Measurements from ENCODE around the gene WARS2. TPM values are rescaled to one million over a fixed set of nuclear protein-coding genes. Genes with fewer than 3 reads are reported as not detected.

The WARS2 gene
- total RNA-seq, 1 experiment from 2014 or later = 10.5 TPM

DNA sequence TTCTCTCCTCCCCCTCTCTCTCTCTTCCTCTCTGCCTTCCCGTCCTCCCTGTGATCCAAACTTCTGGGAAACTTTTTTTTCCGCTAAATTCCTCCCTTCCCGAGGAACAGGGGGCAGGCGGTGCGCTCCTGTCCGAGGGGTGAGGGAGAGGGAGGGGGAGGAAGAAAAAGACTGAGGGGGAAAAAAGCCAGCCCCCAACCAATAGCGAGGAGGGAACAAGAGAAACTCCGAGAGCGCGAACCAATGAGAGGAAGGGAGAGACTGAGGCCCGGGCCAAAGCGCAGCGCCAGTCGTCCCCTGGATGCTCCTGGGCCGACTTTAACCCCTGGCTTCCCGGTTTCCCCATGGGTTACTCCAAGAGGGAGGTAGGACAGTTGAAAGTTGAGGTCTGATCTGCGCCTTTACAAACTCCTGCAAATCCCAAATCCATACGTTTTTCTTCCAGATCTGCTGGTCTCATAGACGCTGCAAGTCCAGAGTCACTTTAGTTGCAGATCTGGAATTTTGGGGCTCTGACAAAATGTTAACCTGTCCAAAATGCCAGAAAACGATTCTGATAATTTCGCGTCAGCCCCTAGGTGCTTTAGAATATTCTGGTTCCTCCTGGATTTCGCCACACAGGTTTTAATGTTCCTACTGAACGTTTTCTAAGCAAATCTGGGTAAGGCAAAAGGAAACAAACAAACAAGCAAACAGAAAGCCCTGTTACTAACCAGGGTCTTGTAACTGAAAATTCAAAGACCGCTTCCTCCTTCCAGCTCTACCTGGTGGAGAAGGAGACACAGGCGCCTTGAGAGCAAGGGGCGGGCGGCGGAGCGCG, 152.1 kb downstream of the WARS2 start, which contains the start of gene TBX15:
Gene TBX15 (minus strand): TSS at position 158 of the 820 bp plus-strand sequence. CDS start 548 bp downstream, outside the sequence.
- no peak within 1 kb of the TSS for H3K9ac ChIP-seq (ENCODE audit: low read length)
- RAD21 ChIA-PET (ENCODE audit: low non-redundant PET in 1 of 2, low total read pairs in 2 of 2, uncharacterized antibody in 2 of 2, unreplicated experiment in 2 of 2) = no interaction called here
- H2AFZ ChIP-seq (ENCODE audit: low read depth, low read length, poor library complexity, severe bottlenecking) = no peak within 1 kb of the TSS

More for the DNA sequence above, 152.1 kb downstream of the WARS2 start, which contains the start of gene TBX15:
- Histone ChIP-seq H4K20me1 (ENCODE audit: insufficient read depth) (no peaks in the 10 kb centered on the region), H3K79me2 (ENCODE audit: insufficient read depth, low read length) (no peaks in the 10 kb centered on the region), H3K4me3 (replicated peaks in 1 of 2; ENCODE audit: low read depth in 1 of 2, low read length in 2 of 2) (no peak within 1 kb of the TSS), H3K9me3 (ENCODE audit: control insufficient read depth in 1 of 2, insufficient read depth in 1 of 2, low read depth in 1 of 2, low read length in 2 of 2) (no peaks in the 10 kb centered on the region), H3K36me3 (ENCODE audit: control insufficient read depth in 1 of 2, insufficient read depth in 2 of 2, low read length in 2 of 2) (no peaks in the 10 kb centered on the region), H3K27me3 (ENCODE audit: insufficient read depth, low read length) (no peaks in the 10 kb centered on the region), H3K27ac (ENCODE audit: low read depth, low read length) (no peak within 1 kb of the TSS), H3K4me2 (ENCODE audit: low read length) (no peak within 1 kb of the TSS), H3K4me1 (ENCODE audit: control insufficient read depth in 1 of 2, insufficient read depth in 2 of 2, low read length in 2 of 2) (no peaks in the 10 kb centered on the region), H3K9me2 (ENCODE audit: insufficient read depth) (no peaks in the 10 kb centered on the region)
- no TSS peak for BruUV-seq (replicated peaks)
- intact Hi-C loops (cut with micrococcal nuclease) = no loop called here
- DNase-seq (ENCODE audit: low read depth, low spot score) = no peak
- POLR2A ChIA-PET = no interaction called here
- ATAC-seq = no peak
- CTCF ChIA-PET = no interaction called here
- TF ChIP-seq SP1 (IDR thresholded peaks at IDR 0.05; ENCODE audit: low read depth) (no peak), CBX3 (IDR thresholded peaks at IDR 0.05; ENCODE audit: low read depth) (no peak), SRF (IDR thresholded peaks at IDR 0.05; ENCODE audit: low read depth) (no peak), EZH2 (IDR thresholded peaks at IDR 0.05) (no peak), POLR2AphosphoS5 (IDR thresholded peaks at IDR 0.05; ENCODE audit: low read depth, low read length) (no peak)
- TF ChIP-seq, protein P1, sequence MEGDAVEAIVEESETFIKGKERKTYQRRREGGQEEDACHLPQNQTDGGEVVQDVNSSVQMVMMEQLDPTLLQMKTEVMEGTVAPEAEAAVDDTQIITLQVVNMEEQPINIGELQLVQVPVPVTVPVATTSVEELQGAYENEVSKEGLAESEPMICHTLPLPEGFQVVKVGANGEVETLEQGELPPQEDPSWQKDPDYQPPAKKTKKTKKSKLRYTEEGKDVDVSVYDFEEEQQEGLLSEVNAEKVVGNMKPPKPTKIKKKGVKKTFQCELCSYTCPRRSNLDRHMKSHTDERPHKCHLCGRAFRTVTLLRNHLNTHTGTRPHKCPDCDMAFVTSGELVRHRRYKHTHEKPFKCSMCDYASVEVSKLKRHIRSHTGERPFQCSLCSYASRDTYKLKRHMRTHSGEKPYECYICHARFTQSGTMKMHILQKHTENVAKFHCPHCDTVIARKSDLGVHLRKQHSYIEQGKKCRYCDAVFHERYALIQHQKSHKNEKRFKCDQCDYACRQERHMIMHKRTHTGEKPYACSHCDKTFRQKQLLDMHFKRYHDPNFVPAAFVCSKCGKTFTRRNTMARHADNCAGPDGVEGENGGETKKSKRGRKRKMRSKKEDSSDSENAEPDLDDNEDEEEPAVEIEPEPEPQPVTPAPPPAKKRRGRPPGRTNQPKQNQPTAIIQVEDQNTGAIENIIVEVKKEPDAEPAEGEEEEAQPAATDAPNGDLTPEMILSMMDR (IDR thresholded peaks at IDR 0.05 in 2 of 3, conservative IDR thresholded peaks at IDR 0.05 in 1 of 3; ENCODE audit: borderline replicate concordance in 1 of 3, insufficient read depth in 1 of 3, low read depth in 2 of 3, low read length in 2 of 3) = no peak
- TF ChIP-seq, protein P2, sequence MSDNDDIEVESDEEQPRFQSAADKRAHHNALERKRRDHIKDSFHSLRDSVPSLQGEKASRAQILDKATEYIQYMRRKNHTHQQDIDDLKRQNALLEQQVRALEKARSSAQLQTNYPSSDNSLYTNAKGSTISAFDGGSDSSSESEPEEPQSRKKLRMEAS (IDR thresholded peaks at IDR 0.05) = no peak
